ENCODE measurements around the gene CFTR. TPM values are rescaled to one million over a fixed set of nuclear protein-coding genes. Genes with fewer than 3 reads are reported as not detected.

CFTR gene
- total and polyA plus RNA-seq, 10 of the 15 experiments (the other 5 are each of a cell fraction or from before 2014, with no cell fraction given): 0.02 to 2.3 (median 0.21) TPM; not detected in 1

- Histone ChIP-seq H3K9me3 (replicated peaks; ENCODE audit: control insufficient read depth, insufficient read depth, low read length) (no peaks in the 10 kb centered on the region), H3K36me3 (ENCODE audit: control insufficient read depth in 2 of 2, insufficient read depth in 2 of 2, low read length in 1 of 2) (no peaks in the 10 kb centered on the region), H3K79me2 (ENCODE audit: control insufficient read depth, insufficient read depth, low read length) (no peaks in the 10 kb centered on the region), H3K4me3 (no peak overlapping the region), H2AFZ (ENCODE audit: control insufficient read depth, low read depth, low read length) (no peak overlapping the region), H3K9ac (ENCODE audit: control insufficient read depth, insufficient read depth, low read length) (no peak overlapping the region), H3K27ac (ENCODE audit: control insufficient read depth, insufficient read depth) (no peak overlapping the region), H3K4me2 (ENCODE audit: control insufficient read depth, insufficient read depth) (no peak overlapping the region), H3K4me1 (ENCODE audit: control insufficient read depth, insufficient read depth, low read length) (no peaks in the 10 kb centered on the region), H3K27me3 (replicated peaks in 1 of 2; ENCODE audit: control insufficient read depth in 2 of 2, insufficient read depth in 2 of 2, low read length in 1 of 2) (no peaks in the 10 kb centered on the region), H4K20me1 (ENCODE audit: control insufficient read depth, insufficient read depth) (no peaks in the 10 kb centered on the region)
- RAD21 ChIA-PET (ENCODE audit: unreplicated experiment): interaction anchor here (0.7 to 5.2 kb wide), 5 partner anchors 245 to 505 kb away, joined by 3 to 89 read pairs (median 5); no protein-coding TSS in a partner anchor
- FAIRE-seq (no peak), ATAC-seq (no peak), DNase-seq (ENCODE audit: low read depth, low spot score) (no peak)
- BruUV-seq (replicated peaks): no TSS peak
- 67% methylated on average over 2 of the region's 2 CpGs for WGBS (ENCODE audit: insufficient coverage, insufficient replicate concordance, low lambda C conversion rate, missing lambda C conversion rate)
- SMC1A ChIA-PET (ENCODE audit: uncharacterized antibody, unreplicated experiment): interaction anchor here (0.7 to 5.9 kb wide), 9 partner anchors 10 to 861 kb away, joined by 3 to 113 read pairs (median 19); no protein-coding TSS in a partner anchor
- intact Hi-C loops (cut with micrococcal nuclease; ENCODE audit: unreplicated experiment): loop anchor here (5.0 kb wide), 1 partner anchor 505 kb away; no protein-coding TSS in a partner anchor
- POLR2A ChIA-PET: interaction anchor here (0.6 kb wide), 1 partner anchor 12 kb away, joined by 3 read pairs; no protein-coding TSS in a partner anchor
- TF ChIP-seq SIX5 (IDR thresholded peaks at IDR 0.05; ENCODE audit: low read depth, low read length, severe bottlenecking): no peak
- no peak for TF ChIP-seq HSF1 (IDR thresholded peaks at IDR 0.05; ENCODE audit: low read depth, low read length)
- TF ChIP-seq EZH2 (IDR thresholded peaks at IDR 0.05; ENCODE audit: borderline replicate concordance, control insufficient read depth, low read depth, low read length): no peak
- TF ChIP-seq IRF5 (IDR thresholded peaks at IDR 0.05; ENCODE audit: borderline replicate concordance): no peak
- TF ChIP-seq POLR2AphosphoS2 (IDR thresholded peaks at IDR 0.05; ENCODE audit: low read depth, low read length): no peak
- no peak for TF ChIP-seq ZNF207 (IDR thresholded peaks at IDR 0.05; ENCODE audit: borderline replicate concordance)
- no peak for TF ChIP-seq SUZ12 (IDR thresholded peaks at IDR 0.05; ENCODE audit: unreplicated experiment)
- in situ Hi-C loops (cut with MboI): loop anchor here (5.0 kb wide), 1 partner anchor 265 kb away; no protein-coding TSS in a partner anchor
- CTCF ChIA-PET: interaction anchor here (0.6 to 6.2 kb wide), 10 partner anchors 9 to 436 kb away, joined by 3 to 127 read pairs (median 6); no protein-coding TSS in a partner anchor
Observed at GRCh38 chr7:117717357-117717756, 237.5 kb downstream of the CFTR start.

Small RNA genes lying within 50 kb of the gene (small RNA-seq; reads per million reads assigned to genes)
- not detected for gene AC000111.1
- not detected for gene AC000111.2

Other genes starting within 250 kb of the CFTR start
- 0.22 and 0.28 TPM in 2 replicates for gene WNT2, start 157.0 kb upstream of the CFTR start, total RNA-seq (2014; rRNA removed)
- 0.09 and 0.31 TPM in 2 replicates for gene WNT2, start 157.0 kb upstream of the CFTR start, total RNA-seq (2014; rRNA removed; fragmentation: Illumina TruSeq; extraction: Trizol)
- gene WNT2, start 157.0 kb upstream of the CFTR start, total RNA-seq (2021): 0.15 and 0.37 TPM in 2 replicates
- gene WNT2, start 157.0 kb upstream of the CFTR start, polyA plus RNA-seq (2011; rRNA removed): 0.23 and 0.34 TPM in 2 replicates
- 0.10 TPM in 1 of 2 replicates, not detected in the other for gene WNT2, start 157.0 kb upstream of the CFTR start, polyA plus RNA-seq (2014; fragmentation: Illumina TruSeq; extraction: Trizol)
- gene WNT2, start 157.0 kb upstream of the CFTR start, polyA plus RNA-seq (2014; fragmentation: Nextera tagmentation; extraction: Ambion mirVana): under 1 TPM; 0.07 to 0.23 TPM
- gene WNT2, start 157.0 kb upstream of the CFTR start, polyA plus RNA-seq (2014; rRNA removed): 0.08 and 1.3 TPM in 2 replicates
- gene WNT2, start 157.0 kb upstream of the CFTR start, polyA plus RNA-seq (2016; fragmentation: Nextera tagmentation; extraction: Ambion mirVana): under 1 TPM; 0.16 to 0.30 TPM
- 0.06 TPM in 1 of 2 replicates, not detected in the other for gene ASZ1, start 52.5 kb upstream of the CFTR start, total RNA-seq (2014; rRNA removed)
- not detected in 2 replicates for gene ASZ1, start 52.5 kb upstream of the CFTR start, total RNA-seq (2014; rRNA removed; fragmentation: Illumina TruSeq; extraction: Trizol)
- 0.11 TPM in 1 of 2 replicates, not detected in the other for gene ASZ1, start 52.5 kb upstream of the CFTR start, total RNA-seq (2021)
- gene ASZ1, start 52.5 kb upstream of the CFTR start, polyA plus RNA-seq (2011; rRNA removed): not detected in 2 replicates
- 0.04 TPM in 1 of 2 replicates, not detected in the other for gene ASZ1, start 52.5 kb upstream of the CFTR start, polyA plus RNA-seq (2014; fragmentation: Illumina TruSeq; extraction: Trizol)
- gene ASZ1, start 52.5 kb upstream of the CFTR start, polyA plus RNA-seq (2014; fragmentation: Nextera tagmentation; extraction: Ambion mirVana): under 1 TPM; 0.08 to 0.09 TPM
- 0.04 TPM in 1 of 2 replicates, not detected in the other for gene ASZ1, start 52.5 kb upstream of the CFTR start, polyA plus RNA-seq (2014; rRNA removed)
- not detected for gene ASZ1, start 52.5 kb upstream of the CFTR start, polyA plus RNA-seq (2016; fragmentation: Nextera tagmentation; extraction: Ambion mirVana)

Data from GM12878 (cell line).